ENCODE measurements around the gene OR5K2.
A peak's percentile ranks its signal among the peaks of the same experiment; 100 is the strongest.

OR5K2 gene

DNA sequence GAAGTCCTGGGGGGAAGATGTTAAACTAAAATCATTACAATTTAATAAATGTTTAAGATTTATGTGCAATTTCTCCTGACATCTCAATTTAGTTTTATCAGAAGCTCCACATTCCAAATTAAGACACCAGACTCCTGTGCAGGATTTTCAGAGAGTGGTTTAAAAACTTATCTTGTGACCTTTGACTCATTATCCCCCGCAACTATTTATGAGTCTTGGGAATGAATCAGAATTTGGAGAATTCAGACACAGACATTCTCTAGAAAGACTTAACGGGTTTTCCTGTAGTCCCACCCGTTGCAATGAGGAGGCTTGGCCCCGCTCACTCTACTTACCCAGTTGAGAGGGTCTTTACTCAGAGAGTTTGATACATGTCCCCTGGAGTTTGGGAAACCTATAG, 7.1 kb downstream of the OR5K2 start:
- Histone ChIP-seq H3K4me3 (replicated peaks; ENCODE audit: insufficient read depth, low read length) (no peak overlapping the region), H3K27me3 (ENCODE audit: insufficient read depth, poor library complexity, severe bottlenecking) (no peaks in the 10 kb centered on the region), H3K27ac (replicated peaks) (no peak overlapping the region)
- TF ChIP-seq POLR2AphosphoS5 (IDR thresholded peaks at IDR 0.05; ENCODE audit: low read depth) (no peak), SPI1 (IDR thresholded peaks at IDR 0.05; ENCODE audit: borderline replicate concordance, low read depth) (no peak), REST (IDR thresholded peaks at IDR 0.05; ENCODE audit: insufficient replicate concordance, low read depth) (no peak), CTCF (IDR thresholded peaks at IDR 0.05; ENCODE audit: insufficient read depth, low read length) (no peak), GABPA (IDR thresholded peaks at IDR 0.05; ENCODE audit: low read depth) (no peak)
- no peak for DNase-seq (ENCODE audit: low read depth in 1 of 2, low spot score in 1 of 2)

GRCh38 chr3:98508582-98508981, 11.1 kb downstream of the OR5K2 start:
- TF ChIP-seq REST (IDR thresholded peaks at IDR 0.05; ENCODE audit: insufficient replicate concordance, low read depth) (no peak), SPI1 (IDR thresholded peaks at IDR 0.05; ENCODE audit: borderline replicate concordance, low read depth) (no peak)
- no peak for DNase-seq (ENCODE audit: low read depth in 1 of 2, low spot score in 1 of 2)

DNA sequence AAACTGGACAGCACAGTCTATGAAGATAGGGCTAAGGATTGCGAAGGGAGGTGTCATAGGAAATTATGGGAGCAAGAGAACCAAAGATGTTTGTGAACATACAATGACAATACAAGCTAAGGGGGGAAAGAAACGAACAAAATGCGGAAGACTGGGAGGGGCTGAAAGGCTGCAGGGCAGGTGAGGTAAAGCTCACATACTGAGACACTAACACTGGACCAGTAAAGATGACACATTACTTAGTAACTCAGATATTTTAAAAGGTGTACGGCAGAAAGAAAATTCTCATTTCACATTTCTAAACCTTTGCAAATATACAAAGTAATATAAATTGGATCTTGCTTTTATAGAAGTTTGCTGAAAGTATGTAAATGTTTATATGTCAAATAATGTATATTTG, 15.1 kb downstream of the OR5K2 start:
- DNase-seq (ENCODE audit: low read depth in 1 of 2, low spot score in 1 of 2) = no peak
- Histone ChIP-seq H3K4me3 (replicated peaks; ENCODE audit: insufficient read depth, low read length) (no peak overlapping the region), H3K27me3 (ENCODE audit: insufficient read depth, poor library complexity, severe bottlenecking) (no peaks in the 10 kb centered on the region), H3K27ac (replicated peaks) (no peak overlapping the region)
- TF ChIP-seq GABPA (IDR thresholded peaks at IDR 0.05; ENCODE audit: low read depth) = no peak
- TF ChIP-seq CTCF (IDR thresholded peaks at IDR 0.05; ENCODE audit: insufficient read depth, low read length) = no peak
- no peak for TF ChIP-seq POLR2AphosphoS5 (IDR thresholded peaks at IDR 0.05; ENCODE audit: low read depth)
- no peak for TF ChIP-seq SPI1 (IDR thresholded peaks at IDR 0.05; ENCODE audit: borderline replicate concordance, low read depth)
- no peak for TF ChIP-seq REST (IDR thresholded peaks at IDR 0.05; ENCODE audit: insufficient replicate concordance, low read depth)

More at GRCh38 chr3:98508582-98508981, 11.1 kb downstream of the OR5K2 start:
- Histone ChIP-seq H3K4me3 (replicated peaks; ENCODE audit: insufficient read depth, low read length) (no peak overlapping the region), H3K27me3 (ENCODE audit: insufficient read depth, poor library complexity, severe bottlenecking) (no peaks in the 10 kb centered on the region), H3K27ac (replicated peaks) (no peak overlapping the region)

GRCh38 chr3:98513091-98513511, 15.6 kb downstream of the OR5K2 start:
- peak; percentile 80 to 82 for DNase-seq (ENCODE audit: low read depth in 1 of 2, low spot score in 1 of 2)
- H3K27ac ChIP-seq (replicated peaks) = no peak overlapping the region
- H3K4me3 ChIP-seq (replicated peaks; ENCODE audit: insufficient read depth, low read length) = no peak overlapping the region
- no peak for TF ChIP-seq SPI1 (IDR thresholded peaks at IDR 0.05; ENCODE audit: borderline replicate concordance, low read depth)
- TF ChIP-seq GABPA (IDR thresholded peaks at IDR 0.05; ENCODE audit: low read depth) = no peak
- TF ChIP-seq CTCF (IDR thresholded peaks at IDR 0.05; ENCODE audit: insufficient read depth, low read length) = no peak
- peak; percentile 61 for TF ChIP-seq POLR2AphosphoS5 (IDR thresholded peaks at IDR 0.05; ENCODE audit: low read depth)
- TF ChIP-seq REST (IDR thresholded peaks at IDR 0.05; ENCODE audit: insufficient replicate concordance, low read depth) = peak; percentile 50
- no peaks in the 10 kb centered on the region for H3K27me3 ChIP-seq (ENCODE audit: insufficient read depth, poor library complexity, severe bottlenecking)
